GM19452 (cell line): Measurements from ENCODE around the gene NHSL1.

ENCODE experiments used
- ATAC-seq: cut with Tn5 transposase; IDR thresholded peaks from one replicate; pipeline ENCODE4 v1.9.1; 2021; ENCODE audit not compliant: unreplicated experiment

The NHSL1 gene

GRCh38 chr6:138406443-138406842 lies 92.9 kb downstream of the NHSL1 start:
- no peak for ATAC-seq

- ATAC-seq, result no peak
These were observed 93.4 kb downstream of the NHSL1 start for GRCh38 chr6:138405816-138406413.

GRCh38 chr6:138404666-138405337 lies 94.5 kb downstream of the NHSL1 start:
- ATAC-seq, result no peak

GRCh38 chr6:138403801-138404665 lies 95.3 kb downstream of the NHSL1 start, which contains the start of gene HEBP2:
Gene HEBP2, plus strand, starts transcription at chr6:138404223. Its CDS starts 273 bp downstream, at chr6:138404496.
- ATAC-seq, result peak; percentile 94

GRCh38 chr6:138403324-138403800 lies 95.9 kb downstream of the NHSL1 start:
- peak; percentile 6 for ATAC-seq

GRCh38 chr6:138402838-138403187 lies 96.5 kb downstream of the NHSL1 start:
- ATAC-seq, result no peak

- no peak for ATAC-seq
These were observed 97.1 kb downstream of the NHSL1 start for GRCh38 chr6:138401960-138402837.

GRCh38 chr6:138400326-138400725 lies 99.0 kb downstream of the NHSL1 start:
- no peak for ATAC-seq

GRCh38 chr6:138397128-138398122 lies 101.9 kb downstream of the NHSL1 start:
- no peak for ATAC-seq

GRCh38 chr6:138396709-138397108 lies 102.6 kb downstream of the NHSL1 start:
- ATAC-seq, result no peak

- ATAC-seq, result no peak
These were observed 105.2 kb downstream of the NHSL1 start for GRCh38 chr6:138393871-138394783.

GRCh38 chr6:138389551-138389950 lies 109.7 kb downstream of the NHSL1 start:
- no peak for ATAC-seq

- no peak for ATAC-seq
These were observed 111.5 kb downstream of the NHSL1 start for GRCh38 chr6:138387577-138388368.

GRCh38 chr6:138386897-138387296 lies 112.4 kb downstream of the NHSL1 start:
- no peak for ATAC-seq

GRCh38 chr6:138383776-138384175 lies 115.5 kb downstream of the NHSL1 start:
- no peak for ATAC-seq

- no peak for ATAC-seq
These were observed 116.6 kb downstream of the NHSL1 start for GRCh38 chr6:138382498-138383265.

- no peak for ATAC-seq
These were observed 120.8 kb downstream of the NHSL1 start for GRCh38 chr6:138378463-138378862.
